ENCODE measurements around the gene HIRA.

DNA sequence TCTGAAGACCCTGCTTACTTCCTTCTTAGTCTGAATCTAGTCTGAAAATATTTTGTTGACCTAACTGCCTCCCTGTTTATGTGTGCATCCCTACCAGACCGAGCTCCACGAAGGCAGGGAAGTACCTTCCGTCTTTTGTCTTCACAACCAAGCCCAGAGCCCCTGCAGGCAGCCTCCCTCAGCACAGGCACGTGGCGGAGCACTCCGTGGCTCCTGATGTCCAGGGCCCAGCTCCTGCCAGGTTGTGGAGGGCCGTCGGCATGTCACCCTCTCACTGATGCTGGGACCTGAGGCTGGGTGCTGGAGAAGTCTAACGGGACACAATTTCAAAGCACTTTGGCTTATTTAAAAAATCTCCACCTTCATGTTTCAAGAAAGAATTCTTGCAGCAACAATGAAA is 80.6 kb downstream of the HIRA start:
- TF ChIP-seq, protein P1, sequence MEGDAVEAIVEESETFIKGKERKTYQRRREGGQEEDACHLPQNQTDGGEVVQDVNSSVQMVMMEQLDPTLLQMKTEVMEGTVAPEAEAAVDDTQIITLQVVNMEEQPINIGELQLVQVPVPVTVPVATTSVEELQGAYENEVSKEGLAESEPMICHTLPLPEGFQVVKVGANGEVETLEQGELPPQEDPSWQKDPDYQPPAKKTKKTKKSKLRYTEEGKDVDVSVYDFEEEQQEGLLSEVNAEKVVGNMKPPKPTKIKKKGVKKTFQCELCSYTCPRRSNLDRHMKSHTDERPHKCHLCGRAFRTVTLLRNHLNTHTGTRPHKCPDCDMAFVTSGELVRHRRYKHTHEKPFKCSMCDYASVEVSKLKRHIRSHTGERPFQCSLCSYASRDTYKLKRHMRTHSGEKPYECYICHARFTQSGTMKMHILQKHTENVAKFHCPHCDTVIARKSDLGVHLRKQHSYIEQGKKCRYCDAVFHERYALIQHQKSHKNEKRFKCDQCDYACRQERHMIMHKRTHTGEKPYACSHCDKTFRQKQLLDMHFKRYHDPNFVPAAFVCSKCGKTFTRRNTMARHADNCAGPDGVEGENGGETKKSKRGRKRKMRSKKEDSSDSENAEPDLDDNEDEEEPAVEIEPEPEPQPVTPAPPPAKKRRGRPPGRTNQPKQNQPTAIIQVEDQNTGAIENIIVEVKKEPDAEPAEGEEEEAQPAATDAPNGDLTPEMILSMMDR (IDR thresholded peaks at IDR 0.05; ENCODE audit: insufficient read depth, low read length, poor library complexity, severe bottlenecking) = no peak
- no peak for TF ChIP-seq EZH2phosphoT487 (conservative IDR thresholded peaks at IDR 0.05; ENCODE audit: low read length)
